ENCODE results near the gene TBC1D32.
"Not testable (repeated sequence)": the region's sequence is repeated elsewhere in the genome, so short reads cannot be mapped to it uniquely, and the experiment has no call there.

The TBC1D32 gene

GRCh38 chr6:121334299-121335086 is at the start of gene TBC1D32:
Gene TBC1D32, minus strand, starts transcription at chr6:121334480. Its CDS starts 50 bp downstream, at chr6:121334430.
- DNase-seq (ENCODE audit: low read depth in 2 of 2): peak; percentile 78 to 81

- DNase-seq (ENCODE audit: low read depth in 2 of 2): no peak
Measured at GRCh38 chr6:121383478-121383877, 49.2 kb upstream of the TBC1D32 start.

GRCh38 chr6:121382467-121383121 is 48.3 kb upstream of the TBC1D32 start:
- DNase-seq (ENCODE audit: low read depth in 2 of 2): no peak

- no peak for DNase-seq (ENCODE audit: low read depth in 2 of 2)
Measured at GRCh38 chr6:121376411-121376810, 42.1 kb upstream of the TBC1D32 start.

GRCh38 chr6:121374219-121374618 is 39.9 kb upstream of the TBC1D32 start:
- DNase-seq (ENCODE audit: low read depth in 2 of 2): not testable (repeated sequence)

GRCh38 chr6:121365536-121366521 is 31.5 kb upstream of the TBC1D32 start:
- no peak for DNase-seq (ENCODE audit: low read depth in 2 of 2)

GRCh38 chr6:121356575-121356974 is 22.3 kb upstream of the TBC1D32 start:
- no peak for DNase-seq (ENCODE audit: low read depth in 2 of 2)

- no peak for DNase-seq (ENCODE audit: low read depth in 2 of 2)
Measured at GRCh38 chr6:121354764-121355163, 20.5 kb upstream of the TBC1D32 start.

- DNase-seq (ENCODE audit: low read depth in 2 of 2): no peak
Measured at GRCh38 chr6:121352941-121353340, 18.7 kb upstream of the TBC1D32 start.

GRCh38 chr6:121351916-121352315 is 17.6 kb upstream of the TBC1D32 start:
- DNase-seq (ENCODE audit: low read depth in 2 of 2): no peak

GRCh38 chr6:121349596-121349995 is 15.3 kb upstream of the TBC1D32 start:
- DNase-seq (ENCODE audit: low read depth in 2 of 2): no peak

GRCh38 chr6:121347484-121347883 is 13.2 kb upstream of the TBC1D32 start:
- no peak for DNase-seq (ENCODE audit: low read depth in 2 of 2)

- DNase-seq (ENCODE audit: low read depth in 2 of 2): no peak
Measured at GRCh38 chr6:121344539-121344938, 10.3 kb upstream of the TBC1D32 start.

- no peak for DNase-seq (ENCODE audit: low read depth in 2 of 2)
Measured at GRCh38 chr6:121339639-121340226, 5.5 kb upstream of the TBC1D32 start.

GRCh38 chr6:121338956-121339355 is 4.7 kb upstream of the TBC1D32 start:
- DNase-seq (ENCODE audit: low read depth in 2 of 2): no peak

GRCh38 chr6:121338366-121338765 is 4.1 kb upstream of the TBC1D32 start:
- no peak for DNase-seq (ENCODE audit: low read depth in 2 of 2)

- DNase-seq (ENCODE audit: low read depth in 2 of 2): no peak
Measured at GRCh38 chr6:121335087-121336008, 1.1 kb upstream of the TBC1D32 start.

- DNase-seq (ENCODE audit: low read depth in 2 of 2): not testable (repeated sequence)
Measured at GRCh38 chr6:121333694-121334093, 586 bp downstream of the TBC1D32 start.

GRCh38 chr6:121333196-121333595 is 1.1 kb downstream of the TBC1D32 start:
- no peak for DNase-seq (ENCODE audit: low read depth in 2 of 2)

- DNase-seq (ENCODE audit: low read depth in 2 of 2): no peak
Measured at GRCh38 chr6:121330516-121330915, 3.8 kb downstream of the TBC1D32 start.

GRCh38 chr6:121321282-121321681 is 13.0 kb downstream of the TBC1D32 start:
- no peak for DNase-seq (ENCODE audit: low read depth in 2 of 2)
